Skeletal muscle cell (primary cell): Measurements from ENCODE around the gene CRACDL.

Experiments used
- DNase-seq: peaks from one replicate; pipeline ENCODE4 v3.0.0-alpha.2; 2010; ENCODE audit warnings: low read depth
- H3K4me3 ChIP-seq: 2 replicates; pipeline ENCODE4 v1.5.1; 2011; ENCODE audit warnings: low read depth, mild to moderate bottlenecking, control low read depth, low read length, moderate library complexity

Gene CRACDL

GRCh38 chr2:98815795-98816194, 120.2 kb downstream of the CRACDL start:
- DNase-seq = no peak

GRCh38 chr2:98811766-98812165, 124.3 kb downstream of the CRACDL start:
- no peak for DNase-seq
- no peak overlapping the region for H3K4me3 ChIP-seq

More at GRCh38 chr2:98815795-98816194, 120.2 kb downstream of the CRACDL start:
- no peak overlapping the region for H3K4me3 ChIP-seq

- H3K4me3 ChIP-seq = no peak overlapping the region
- no peak for DNase-seq
Measured at GRCh38 chr2:98810588-98810928, 125.5 kb downstream of the CRACDL start.

GRCh38 chr2:98809878-98810587, 126.0 kb downstream of the CRACDL start:
- DNase-seq = no peak
- no peak overlapping the region for H3K4me3 ChIP-seq

- no peak overlapping the region for H3K4me3 ChIP-seq
- DNase-seq = no peak
Measured at GRCh38 chr2:98809116-98809515, 126.9 kb downstream of the CRACDL start.

GRCh38 chr2:98808546-98808945, 127.5 kb downstream of the CRACDL start:
- H3K4me3 ChIP-seq = no peak overlapping the region
- no peak for DNase-seq

- H3K4me3 ChIP-seq = no peak overlapping the region
- DNase-seq = no peak
Measured at GRCh38 chr2:98807929-98808328, 128.1 kb downstream of the CRACDL start.

GRCh38 chr2:98807221-98807620, 128.8 kb downstream of the CRACDL start:
- DNase-seq = no peak
- no peak overlapping the region for H3K4me3 ChIP-seq

GRCh38 chr2:98806236-98806697, 129.8 kb downstream of the CRACDL start:
- DNase-seq = no peak
- H3K4me3 ChIP-seq = no peak overlapping the region

- peak; percentile 42 for DNase-seq
- H3K4me3 ChIP-seq = no peak overlapping the region
Measured at GRCh38 chr2:98805412-98806171, 130.4 kb downstream of the CRACDL start.

- no peak for DNase-seq
- H3K4me3 ChIP-seq = no peak overlapping the region
Measured at GRCh38 chr2:98804736-98805135, 131.3 kb downstream of the CRACDL start.

- no peak for DNase-seq
- H3K4me3 ChIP-seq = no peak overlapping the region
Measured at GRCh38 chr2:98804265-98804650, 131.8 kb downstream of the CRACDL start.

GRCh38 chr2:98803405-98804264, 132.4 kb downstream of the CRACDL start:
- no peak for DNase-seq

GRCh38 chr2:98802344-98802743, 133.7 kb downstream of the CRACDL start:
- no peak overlapping the region for H3K4me3 ChIP-seq
- no peak for DNase-seq

More at GRCh38 chr2:98803405-98804264, 132.4 kb downstream of the CRACDL start:
- H3K4me3 ChIP-seq = no peak overlapping the region

GRCh38 chr2:98801921-98802321, 134.1 kb downstream of the CRACDL start:
- DNase-seq = no peak
- H3K4me3 ChIP-seq = no peak overlapping the region

- no peak for DNase-seq
- H3K4me3 ChIP-seq = no peak overlapping the region
Measured at GRCh38 chr2:98801286-98801685, 134.7 kb downstream of the CRACDL start.

GRCh38 chr2:98800330-98801064, 135.5 kb downstream of the CRACDL start:
- no peak overlapping the region for H3K4me3 ChIP-seq
- DNase-seq = no peak

- no peak overlapping the region for H3K4me3 ChIP-seq
- no peak for DNase-seq
Measured at GRCh38 chr2:98799375-98800329, 136.4 kb downstream of the CRACDL start.
